Measurements from ENCODE around the gene IRAK1BP1.
A peak's percentile ranks its signal among the peaks of the same experiment; 100 is the strongest.
"Not testable (repeated sequence)": the region's sequence is repeated elsewhere in the genome, so short reads cannot be mapped to it uniquely, and the experiment has no call there.

The IRAK1BP1 gene

GRCh38 chr6:78845567-78845966 lies 21.8 kb upstream of the IRAK1BP1 start:
- Histone ChIP-seq H3K9me3 (ENCODE audit: insufficient read depth, low read depth, low read length) (no peaks in the 10 kb centered on the region), H3K4me3 (ENCODE audit: low read length) (no peak overlapping the region), H3K27me3 (ENCODE audit: insufficient read depth, low read length) (no peaks in the 10 kb centered on the region), H3K9ac (ENCODE audit: low read depth, low read length) (no peak overlapping the region), H3K27ac (ENCODE audit: low read depth, low read length) (no peak overlapping the region), H3K4me1 (ENCODE audit: insufficient read depth, low read length) (peaks cover 34% of the 10 kb centered on the region), H3K36me3 (ENCODE audit: insufficient read depth, low read length) (0 out of 2 replicates have a peak, but pooled peaks cover 5% of the 10 kb centered on the region)
- 100% methylated on average over 1 of the region's 1 CpG for WGBS

- 0 out of 2 replicates have a peak, but pooled peaks cover 5% of the 10 kb centered on the region for H3K36me3 ChIP-seq (ENCODE audit: insufficient read depth, low read length)
- H3K9ac ChIP-seq (ENCODE audit: low read depth, low read length) = no peak overlapping the region
- H3K4me1 ChIP-seq (ENCODE audit: insufficient read depth, low read length) = no peaks in the 10 kb centered on the region
- no peaks in the 10 kb centered on the region for H3K9me3 ChIP-seq (ENCODE audit: insufficient read depth, low read depth, low read length)
- H3K4me3 ChIP-seq (ENCODE audit: low read length) = no peak overlapping the region
- no peaks in the 10 kb centered on the region for H3K27me3 ChIP-seq (ENCODE audit: insufficient read depth, low read length)
- no peak overlapping the region for H3K27ac ChIP-seq (ENCODE audit: low read depth, low read length)
Observed at GRCh38 chr6:78850621-78851020, 16.7 kb upstream of the IRAK1BP1 start.

- no peaks in the 10 kb centered on the region for H3K27me3 ChIP-seq (ENCODE audit: insufficient read depth, low read length)
- no peaks in the 10 kb centered on the region for H3K9me3 ChIP-seq (ENCODE audit: insufficient read depth, low read depth, low read length)
- no peak overlapping the region for H3K4me3 ChIP-seq (ENCODE audit: low read length)
- 0 out of 2 replicates have a peak, but pooled peaks cover 5% of the 10 kb centered on the region for H3K36me3 ChIP-seq (ENCODE audit: insufficient read depth, low read length)
- H3K4me1 ChIP-seq (ENCODE audit: insufficient read depth, low read length) = no peaks in the 10 kb centered on the region
- no peak overlapping the region for H3K27ac ChIP-seq (ENCODE audit: low read depth, low read length)
- H3K9ac ChIP-seq (ENCODE audit: low read depth, low read length) = no peak overlapping the region
Observed at GRCh38 chr6:78851156-78851555, 16.2 kb upstream of the IRAK1BP1 start.

- 0 out of 2 replicates have a peak, but pooled peaks cover 5% of the 10 kb centered on the region for H3K36me3 ChIP-seq (ENCODE audit: insufficient read depth, low read length)
- no peaks in the 10 kb centered on the region for H3K27me3 ChIP-seq (ENCODE audit: insufficient read depth, low read length)
- H3K9ac ChIP-seq (ENCODE audit: low read depth, low read length) = no peak overlapping the region
- H3K4me1 ChIP-seq (ENCODE audit: insufficient read depth, low read length) = no peaks in the 10 kb centered on the region
- no peak overlapping the region for H3K4me3 ChIP-seq (ENCODE audit: low read length)
- 95% methylated on average over 9 of the region's 9 CpGs for WGBS
- peaks cover 7% of the 10 kb centered on the region; the same call in 1 of the 2 replicates for H3K9me3 ChIP-seq (ENCODE audit: insufficient read depth, low read depth, low read length)
- H3K27ac ChIP-seq (ENCODE audit: low read depth, low read length) = no peak overlapping the region
Observed at GRCh38 chr6:78854546-78854945, 12.8 kb upstream of the IRAK1BP1 start.

GRCh38 chr6:78858339-78858938 lies 8.9 kb upstream of the IRAK1BP1 start:
- H3K27me3 ChIP-seq (ENCODE audit: insufficient read depth, low read length); H3K4me3 ChIP-seq (ENCODE audit: low read length); H3K36me3 ChIP-seq (ENCODE audit: insufficient read depth, low read length); H3K4me1 ChIP-seq (ENCODE audit: insufficient read depth, low read length); H3K9ac ChIP-seq (ENCODE audit: low read depth, low read length); H3K9me3 ChIP-seq (ENCODE audit: insufficient read depth, low read depth, low read length); H3K27ac ChIP-seq (ENCODE audit: low read depth, low read length): not testable (repeated sequence)
- WGBS = 93% methylated on average over 7 of the region's 8 CpGs

GRCh38 chr6:78861509-78861908 lies 5.8 kb upstream of the IRAK1BP1 start:
- H3K9ac ChIP-seq (ENCODE audit: low read depth, low read length) = no peak overlapping the region
- peaks cover 7% of the 10 kb centered on the region; the same call in 1 of the 2 replicates for H3K9me3 ChIP-seq (ENCODE audit: insufficient read depth, low read depth, low read length)
- H3K36me3 ChIP-seq (ENCODE audit: insufficient read depth, low read length) = no peaks in the 10 kb centered on the region
- no peak overlapping the region for H3K27ac ChIP-seq (ENCODE audit: low read depth, low read length)
- no peaks in the 10 kb centered on the region for H3K4me1 ChIP-seq (ENCODE audit: insufficient read depth, low read length)
- 93% methylated on average over 2 of the region's 2 CpGs for WGBS
- no peaks in the 10 kb centered on the region for H3K27me3 ChIP-seq (ENCODE audit: insufficient read depth, low read length)
- H3K4me3 ChIP-seq (ENCODE audit: low read length) = no peak overlapping the region

- no peaks in the 10 kb centered on the region for H3K27me3 ChIP-seq (ENCODE audit: insufficient read depth, low read length)
- H3K36me3 ChIP-seq (ENCODE audit: insufficient read depth, low read length) = no peaks in the 10 kb centered on the region
- H3K9me3 ChIP-seq (ENCODE audit: insufficient read depth, low read depth, low read length) = peaks cover under 1% of the 10 kb centered on the region; the same call in 1 of the 2 replicates
- WGBS = 96% methylated on average over 2 of the region's 2 CpGs
- H3K9ac ChIP-seq (ENCODE audit: low read depth, low read length) = no peak overlapping the region
- no peak overlapping the region for H3K27ac ChIP-seq (ENCODE audit: low read depth, low read length)
- H3K4me1 ChIP-seq (ENCODE audit: insufficient read depth, low read length) = no peaks in the 10 kb centered on the region
- H3K4me3 ChIP-seq (ENCODE audit: low read length) = no peak overlapping the region
Observed at GRCh38 chr6:78863576-78863975, 3.8 kb upstream of the IRAK1BP1 start.

- no peaks in the 10 kb centered on the region for H3K27me3 ChIP-seq (ENCODE audit: insufficient read depth, low read length)
- H3K9me3 ChIP-seq (ENCODE audit: insufficient read depth, low read depth, low read length) = no peaks in the 10 kb centered on the region
- no peak overlapping the region for H3K4me3 ChIP-seq (ENCODE audit: low read length)
- H3K27ac ChIP-seq (ENCODE audit: low read depth, low read length) = no peak overlapping the region
- H3K36me3 ChIP-seq (ENCODE audit: insufficient read depth, low read length) = no peaks in the 10 kb centered on the region
- WGBS = 90% methylated on average over 5 of the region's 5 CpGs
- no peak overlapping the region for H3K9ac ChIP-seq (ENCODE audit: low read depth, low read length)
- no peaks in the 10 kb centered on the region for H3K4me1 ChIP-seq (ENCODE audit: insufficient read depth, low read length)
Observed at GRCh38 chr6:78864957-78865356, 2.4 kb upstream of the IRAK1BP1 start.

GRCh38 chr6:78867020-78867369 lies 356 bp upstream of the IRAK1BP1 start:
- no peaks in the 10 kb centered on the region for H3K4me1 ChIP-seq (ENCODE audit: insufficient read depth, low read length)
- H3K36me3 ChIP-seq (ENCODE audit: insufficient read depth, low read length) = no peaks in the 10 kb centered on the region
- H3K27me3 ChIP-seq (ENCODE audit: insufficient read depth, low read length) = no peaks in the 10 kb centered on the region
- peak overlapping the region; percentile 82; the same call in 1 of the 2 replicates for H3K27ac ChIP-seq (ENCODE audit: low read depth, low read length)
- peak overlapping the region; percentile 75; the same call in 1 of the 2 replicates for H3K9ac ChIP-seq (ENCODE audit: low read depth, low read length)
- 14% methylated on average over 13 of the region's 13 CpGs for WGBS
- H3K4me3 ChIP-seq (ENCODE audit: low read length) = peak overlapping the region; percentile 73
- H3K9me3 ChIP-seq (ENCODE audit: insufficient read depth, low read depth, low read length) = no peaks in the 10 kb centered on the region

GRCh38 chr6:78868116-78868515 lies 765 bp downstream of the IRAK1BP1 start:
- H3K4me1 ChIP-seq (ENCODE audit: insufficient read depth, low read length) = no peaks in the 10 kb centered on the region
- no peaks in the 10 kb centered on the region for H3K27me3 ChIP-seq (ENCODE audit: insufficient read depth, low read length)
- WGBS = 46% methylated on average over 8 of the region's 8 CpGs
- no peaks in the 10 kb centered on the region for H3K36me3 ChIP-seq (ENCODE audit: insufficient read depth, low read length)
- no peaks in the 10 kb centered on the region for H3K9me3 ChIP-seq (ENCODE audit: insufficient read depth, low read depth, low read length)
- H3K9ac ChIP-seq (ENCODE audit: low read depth, low read length) = peak overlapping the region; percentile 75
- peak overlapping the region; percentile 82 for H3K27ac ChIP-seq (ENCODE audit: low read depth, low read length)
- H3K4me3 ChIP-seq (ENCODE audit: low read length) = peak overlapping the region; percentile 73

GRCh38 chr6:78875505-78875904 lies 8.2 kb downstream of the IRAK1BP1 start:
- WGBS = 94% methylated on average over 3 of the region's 3 CpGs
- Histone ChIP-seq H3K27ac (ENCODE audit: low read depth, low read length) (no peak overlapping the region), H3K36me3 (ENCODE audit: insufficient read depth, low read length) (peaks cover 34% of the 10 kb centered on the region), H3K9me3 (ENCODE audit: insufficient read depth, low read depth, low read length) (peaks cover 28% of the 10 kb centered on the region), H3K9ac (ENCODE audit: low read depth, low read length) (no peak overlapping the region), H3K4me1 (ENCODE audit: insufficient read depth, low read length) (no peaks in the 10 kb centered on the region), H3K27me3 (ENCODE audit: insufficient read depth, low read length) (no peaks in the 10 kb centered on the region), H3K4me3 (ENCODE audit: low read length) (no peak overlapping the region)

GRCh38 chr6:78883651-78884050 lies 16.3 kb downstream of the IRAK1BP1 start:
- 0 out of 2 replicates have a peak, but pooled peaks cover 3% of the 10 kb centered on the region for H3K36me3 ChIP-seq (ENCODE audit: insufficient read depth, low read length)
- H3K9ac ChIP-seq (ENCODE audit: low read depth, low read length) = no peak overlapping the region
- 92% methylated on average over 4 of the region's 5 CpGs for WGBS
- no peaks in the 10 kb centered on the region for H3K27me3 ChIP-seq (ENCODE audit: insufficient read depth, low read length)
- no peaks in the 10 kb centered on the region for H3K4me1 ChIP-seq (ENCODE audit: insufficient read depth, low read length)
- H3K4me3 ChIP-seq (ENCODE audit: low read length) = no peak overlapping the region
- no peak overlapping the region for H3K27ac ChIP-seq (ENCODE audit: low read depth, low read length)
- peaks cover 7% of the 10 kb centered on the region for H3K9me3 ChIP-seq (ENCODE audit: insufficient read depth, low read depth, low read length)

Measured in HUES64 (cell line).